Right renal pelvis (tissue), 4 donors: ENCODE measurements around the gene DAO. TPM values are rescaled to one million over a fixed set of nuclear protein-coding genes. Genes with fewer than 3 reads are reported as not detected.
"Not testable (repeated sequence)": the region's sequence is repeated elsewhere in the genome, so short reads cannot be mapped to it uniquely, and the experiment has no call there.

Experiments
- DNase-seq, 4 donors: peaks; one replicate each; pipeline ENCODE4 v3.0.0-alpha.2; 2013; ENCODE audit warnings: low read depth in 4 of 4, low spot score in 3 of 4, missing footprints in 1 of 4
- polyA plus RNA-seq, 4 donors: library from polyadenylated mRNA; unstranded; fragments of 120-200 nt; gene quantifications; one replicate each; pipeline ENCODE4 v1.2.1, GENCODE V29; 2013; ENCODE audit not compliant: insufficient read length in 4 of 4

DAO gene
- 1 to 10 TPM in 2 of 4 donors, under 1 TPM in 2; 0.78 to 2.2 (median 1.1) TPM for polyA plus RNA-seq

DNA sequence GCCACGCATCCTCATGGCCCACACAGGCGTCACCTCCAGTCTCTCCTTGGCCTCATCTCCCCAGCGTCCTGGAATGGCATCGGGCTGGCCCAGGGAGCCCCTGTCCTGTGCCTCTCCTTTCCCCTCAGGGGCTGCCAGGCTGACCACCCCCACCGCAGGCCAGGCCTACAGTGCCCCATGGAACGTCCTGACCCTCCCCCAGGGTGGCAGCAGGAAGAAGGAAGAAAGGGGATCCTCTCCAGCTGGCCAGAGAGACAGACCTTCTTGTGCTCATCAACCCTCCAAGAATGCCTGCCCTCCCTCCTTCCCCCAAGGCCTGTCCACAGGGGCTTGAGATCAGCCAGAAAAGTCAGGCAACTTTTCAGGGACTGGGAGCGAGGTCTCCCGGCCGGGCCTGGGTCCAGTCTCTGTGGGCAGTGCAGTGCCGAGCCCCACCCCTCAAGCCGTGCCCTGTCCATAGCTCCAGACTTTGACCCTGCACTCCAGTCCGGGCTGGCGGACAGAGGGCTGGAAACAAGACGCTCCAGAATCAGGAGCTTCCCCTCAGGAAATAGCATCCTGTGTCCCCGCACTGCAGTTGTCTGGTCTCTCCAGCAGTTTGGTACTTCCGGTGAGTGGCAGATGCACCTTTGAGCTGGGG lies at the start of gene DAO:
Gene DAO (plus strand): TSS at position 478 of the 640 bp plus-strand sequence. CDS start 4,915 bp downstream, outside the sequence.
- no peak for DNase-seq

DNA sequence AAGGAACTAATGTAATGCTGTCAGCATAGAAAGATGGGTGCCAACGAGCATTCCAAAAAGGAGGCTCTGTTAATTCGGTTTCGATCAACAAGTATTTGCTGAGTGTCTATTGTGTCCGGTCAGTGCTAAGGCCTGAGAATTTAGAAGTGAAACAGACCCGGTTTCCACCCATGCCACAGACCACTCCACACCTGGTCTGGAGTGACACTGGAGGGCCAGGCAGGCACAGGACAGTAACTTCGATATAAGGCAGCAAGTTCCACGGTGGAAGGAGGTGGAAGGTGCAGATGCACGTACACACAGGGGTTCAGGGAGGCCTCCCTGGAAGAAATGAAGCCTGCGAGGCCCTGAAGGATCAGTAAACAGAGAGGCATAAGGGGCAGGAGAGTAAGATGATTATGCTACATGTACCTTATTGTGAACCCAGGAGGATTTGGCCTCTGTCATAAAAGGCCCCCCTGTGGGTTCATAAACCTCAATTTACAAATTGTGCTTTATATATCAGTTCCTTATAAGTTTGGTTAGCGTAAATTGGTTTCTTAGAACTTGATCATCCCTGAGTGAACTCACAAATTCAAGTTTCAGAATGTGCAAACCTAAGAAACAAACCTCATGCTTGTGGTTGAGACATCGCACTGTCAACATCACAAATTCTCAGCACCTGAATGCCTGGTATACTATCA lies 48.4 kb upstream of the DAO start:
- no peak for DNase-seq

DNA sequence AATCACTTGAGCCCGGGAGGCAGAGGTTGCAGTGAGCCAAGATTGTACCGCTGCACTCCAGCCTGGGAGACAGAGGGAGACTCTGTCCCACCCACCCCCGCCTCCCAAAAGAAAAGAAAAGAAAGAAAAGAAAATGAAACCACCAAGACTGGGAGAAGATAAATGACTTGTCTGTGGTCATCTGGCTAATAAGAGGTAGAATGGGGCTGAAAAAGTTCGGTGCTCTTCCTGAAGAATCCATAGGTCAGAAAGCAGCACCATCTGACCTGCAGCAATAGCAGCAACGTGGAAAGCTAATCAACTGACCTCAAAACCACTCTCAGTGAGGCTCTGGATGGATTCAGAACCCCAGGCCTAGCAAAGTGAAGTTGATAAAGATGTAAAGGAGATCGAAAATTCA lies 47.7 kb upstream of the DAO start:
- DNase-seq: no peak

DNA sequence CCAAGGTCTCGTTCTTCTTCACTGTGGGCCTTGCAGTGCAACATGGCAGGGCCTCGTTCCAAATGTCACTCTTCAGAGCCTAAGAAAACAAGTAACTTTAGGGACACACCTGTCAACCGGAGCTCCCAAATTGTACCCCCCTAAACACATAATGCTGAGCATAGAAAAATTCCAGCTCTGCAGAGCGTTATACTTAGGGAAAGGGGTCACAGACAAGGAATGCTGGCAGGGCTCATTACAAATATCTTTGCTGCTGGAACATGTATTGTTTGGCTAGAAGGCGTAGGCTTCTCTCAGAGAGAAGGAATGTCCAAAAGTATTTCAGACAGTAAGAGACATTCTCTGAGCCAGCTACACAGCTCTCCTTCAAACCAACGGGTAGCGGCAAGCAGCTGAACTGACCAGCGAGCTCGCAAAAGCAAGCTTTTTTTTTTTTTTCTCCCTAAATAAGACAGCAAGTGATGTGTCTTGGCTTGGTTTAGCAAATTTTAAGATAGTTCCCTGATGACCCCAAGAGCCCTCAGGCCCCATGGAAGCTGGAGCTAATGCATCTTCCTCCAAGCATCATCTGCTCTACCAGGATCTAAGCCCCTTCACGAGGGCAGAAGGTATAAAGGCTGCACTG lies 47.0 kb upstream of the DAO start:
- no peak for DNase-seq

- DNase-seq: no peak
These were observed 46.5 kb upstream of the DAO start for GRCh38 chr12:108833355-108833733.

DNA sequence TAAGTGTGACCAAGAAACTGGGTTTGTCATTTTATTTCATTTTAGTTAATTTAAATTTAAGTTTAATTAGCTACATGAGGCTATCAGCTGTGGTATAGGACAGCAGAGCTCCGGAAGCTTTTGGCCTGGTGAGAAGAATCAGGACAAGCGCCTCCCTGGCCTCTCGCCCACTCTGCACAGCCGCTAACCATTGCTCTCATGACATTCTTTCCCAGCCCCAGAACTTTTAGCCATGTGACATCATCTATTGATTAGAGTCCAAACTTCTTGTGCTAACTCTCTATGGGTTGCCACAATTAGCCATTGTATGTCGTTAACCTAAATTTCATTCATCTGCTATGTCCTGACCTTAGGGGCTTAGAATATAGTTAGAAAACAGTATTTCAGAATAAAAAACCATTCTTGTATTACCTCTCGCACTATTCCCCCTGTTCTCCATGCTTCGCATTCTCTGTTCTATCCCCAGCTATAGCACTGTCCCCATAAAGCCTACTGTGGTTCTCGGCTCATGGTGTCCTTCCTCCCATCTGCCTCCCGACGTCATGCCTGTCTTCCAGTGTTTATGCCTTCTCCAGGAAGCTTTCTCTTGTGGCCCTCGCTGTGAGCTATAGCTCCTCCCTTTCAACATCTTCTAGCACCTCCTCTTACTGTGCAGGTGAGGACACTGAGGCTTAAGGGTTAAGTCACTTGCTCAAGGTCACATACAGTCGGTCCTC lies 46.0 kb upstream of the DAO start:
- no peak for DNase-seq

GRCh38 chr12:108835860-108836634 lies 43.8 kb upstream of the DAO start:
- DNase-seq: no peak

- DNase-seq: no peak
These were observed 42.7 kb upstream of the DAO start for GRCh38 chr12:108837239-108837638.

DNA sequence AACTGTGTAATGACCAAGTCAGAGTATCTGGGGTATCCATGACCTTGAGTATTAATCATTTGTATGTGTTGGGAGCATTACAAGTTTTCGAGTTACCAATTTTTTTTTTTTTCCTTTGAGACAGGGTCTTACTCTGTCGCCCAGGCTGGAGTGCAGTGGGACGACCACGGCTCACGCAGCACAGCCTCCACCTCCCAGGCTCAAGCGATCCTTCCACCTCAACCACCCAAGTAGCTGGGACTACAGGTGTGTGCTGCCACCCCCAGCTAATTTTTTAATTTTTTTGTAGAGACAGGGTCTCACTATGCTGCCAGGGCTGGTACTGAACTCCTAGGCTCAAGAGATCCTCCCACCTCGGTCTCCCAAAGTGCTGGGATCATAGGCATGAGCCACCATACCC lies 42.2 kb upstream of the DAO start:
- DNase-seq: no peak

- no peak for DNase-seq
These were observed 41.5 kb upstream of the DAO start for GRCh38 chr12:108838194-108839017.

DNA sequence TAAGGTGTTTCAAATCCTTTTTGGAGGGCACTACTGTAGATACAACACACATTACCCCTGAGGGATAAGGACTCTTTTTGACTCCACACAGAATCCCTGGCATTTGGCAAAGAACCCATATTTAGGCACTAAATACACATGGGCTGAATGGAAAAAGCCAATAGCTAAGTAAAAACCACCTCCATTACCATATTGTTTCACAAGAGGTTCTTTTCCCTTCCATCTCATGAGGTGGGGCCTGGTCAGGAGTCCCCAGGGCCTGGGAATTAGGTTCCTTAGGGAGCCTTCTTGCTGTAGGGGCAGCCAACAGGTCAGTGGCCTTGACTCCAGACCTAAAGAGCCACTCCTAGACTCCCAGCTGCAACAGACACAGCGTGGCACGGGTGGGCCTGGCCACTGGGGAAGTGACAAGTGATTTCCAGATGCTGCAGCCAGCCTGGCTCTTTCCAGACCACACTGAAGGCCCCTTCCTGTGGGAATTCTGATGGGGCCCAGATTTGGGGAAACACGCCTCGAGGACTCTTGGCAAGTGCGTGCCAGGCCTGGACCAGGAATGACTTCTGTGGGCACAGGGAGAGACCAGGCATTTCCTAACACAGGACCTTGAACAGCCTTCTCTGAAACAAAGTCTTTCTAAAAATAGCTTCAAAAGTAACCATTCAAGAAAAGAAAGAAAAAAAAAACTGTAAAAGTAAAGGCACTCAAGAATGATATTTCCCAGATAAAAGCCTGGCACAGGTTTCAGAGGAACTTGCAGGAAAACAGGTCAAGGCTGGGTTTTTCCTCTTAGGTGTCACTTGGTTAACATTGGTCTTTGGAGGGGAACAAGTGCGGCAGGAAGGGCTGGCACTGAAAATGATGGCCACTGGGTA lies 40.6 kb upstream of the DAO start:
- DNase-seq: no peak

DNA sequence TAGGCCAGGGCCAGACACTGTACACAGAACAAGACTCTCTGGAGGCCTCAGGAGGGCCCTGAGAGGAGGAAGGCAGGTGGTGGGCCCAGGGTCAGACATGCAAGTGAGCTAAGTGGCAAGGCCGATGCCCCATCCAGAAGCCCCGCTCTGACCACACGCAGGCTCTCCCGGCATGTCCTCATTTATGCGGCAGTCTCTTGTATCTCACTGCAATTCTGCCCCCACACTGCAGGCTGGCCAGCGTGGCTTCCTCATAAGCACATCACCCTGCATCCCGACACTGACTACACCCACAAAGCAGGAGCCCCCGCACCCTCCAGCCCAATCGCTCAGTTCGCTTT lies 40.0 kb upstream of the DAO start:
- no peak for DNase-seq

DNA sequence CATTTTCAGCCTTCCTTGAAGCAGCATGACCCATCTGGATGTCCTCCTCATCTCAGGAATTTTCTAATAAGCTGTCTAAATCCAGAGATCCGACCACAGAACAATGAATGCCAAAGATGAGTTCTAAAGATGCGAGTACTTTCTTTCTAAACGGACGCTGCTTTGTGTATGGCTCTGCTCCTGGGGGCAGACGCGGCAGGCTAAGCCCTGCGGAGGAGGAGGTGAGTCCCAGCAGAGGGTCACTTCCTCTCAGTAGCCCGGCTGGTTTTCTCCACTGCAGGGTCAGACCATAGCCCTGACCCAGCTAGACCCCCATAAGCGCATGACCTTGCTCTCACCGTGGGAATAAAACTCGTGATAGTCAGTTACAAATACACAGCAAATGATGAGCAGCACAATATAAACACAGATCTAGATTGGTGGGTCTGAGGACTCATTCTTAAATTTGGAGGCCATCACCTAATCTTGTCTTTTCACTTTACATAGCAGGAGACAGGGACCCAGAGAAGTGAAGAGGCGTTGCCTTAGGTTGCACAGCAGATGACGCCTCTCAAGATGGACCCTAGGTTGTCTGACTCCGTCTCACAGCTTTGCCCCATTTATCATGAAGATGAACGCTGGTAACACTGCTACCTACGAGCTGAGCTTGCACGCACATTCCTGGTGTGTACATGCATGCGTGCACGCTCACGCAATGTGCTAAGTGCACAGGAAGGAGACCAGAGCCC lies 39.1 kb upstream of the DAO start:
- DNase-seq: no peak

DNA sequence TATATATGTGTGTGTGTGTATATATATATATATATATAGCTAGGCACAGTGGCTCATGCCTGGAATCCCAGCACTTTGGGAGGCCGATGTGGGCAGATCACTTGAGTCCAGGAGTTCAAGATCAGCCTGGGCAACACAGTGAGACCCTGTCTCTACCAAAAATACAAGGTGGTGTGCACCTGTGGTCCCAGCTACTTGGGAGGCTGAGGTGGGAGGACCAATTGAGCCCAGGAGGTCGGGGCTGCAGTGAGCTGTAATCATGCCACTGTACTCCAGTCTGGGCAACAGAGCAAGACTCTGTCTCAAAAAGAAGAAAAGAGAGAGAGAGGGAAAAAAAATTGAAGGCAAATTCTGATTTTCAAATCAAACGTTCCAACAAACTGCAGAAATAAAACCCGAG lies 38.1 kb upstream of the DAO start:
- DNase-seq: not testable (repeated sequence)

GRCh38 chr12:108842361-108842760 lies 37.5 kb upstream of the DAO start:
- DNase-seq: no peak

DNA sequence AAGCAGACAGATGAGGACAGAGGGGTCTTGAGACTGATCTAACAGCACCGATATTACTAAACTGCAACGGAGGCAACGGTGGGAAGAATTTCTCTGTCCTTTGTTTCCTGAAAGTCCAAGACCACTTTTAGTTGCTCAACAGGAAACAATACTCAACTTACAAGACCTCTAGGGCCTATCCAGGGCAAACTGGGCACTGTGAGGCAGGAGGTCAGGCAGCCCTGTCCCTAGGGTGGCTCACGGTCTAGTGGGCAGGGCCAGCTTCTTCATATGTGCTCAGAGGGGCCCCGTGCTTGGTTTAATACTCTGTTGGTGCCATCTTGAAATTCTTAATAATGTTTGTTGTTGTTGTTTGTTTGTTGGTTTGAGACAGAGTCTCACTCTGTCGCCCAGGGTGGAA lies 36.7 kb upstream of the DAO start:
- no peak for DNase-seq

GRCh38 chr12:108845696-108846095 lies 34.2 kb upstream of the DAO start:
- DNase-seq: no peak

- DNase-seq: no peak
These were observed 33.6 kb upstream of the DAO start for GRCh38 chr12:108846290-108846701.
